HG03025 (cell line): ENCODE data around the gene NUDT5.
A peak's percentile ranks its signal among the peaks of the same experiment; 100 is the strongest.

Experiments
- ATAC-seq: cut with Tn5 transposase; IDR thresholded peaks from one replicate; pipeline ENCODE4 v1.9.1; 2021; ENCODE audit warnings: mild to moderate bottlenecking, moderate library complexity; ENCODE audit not compliant: unreplicated experiment, low FRiP score

The NUDT5 gene

DNA sequence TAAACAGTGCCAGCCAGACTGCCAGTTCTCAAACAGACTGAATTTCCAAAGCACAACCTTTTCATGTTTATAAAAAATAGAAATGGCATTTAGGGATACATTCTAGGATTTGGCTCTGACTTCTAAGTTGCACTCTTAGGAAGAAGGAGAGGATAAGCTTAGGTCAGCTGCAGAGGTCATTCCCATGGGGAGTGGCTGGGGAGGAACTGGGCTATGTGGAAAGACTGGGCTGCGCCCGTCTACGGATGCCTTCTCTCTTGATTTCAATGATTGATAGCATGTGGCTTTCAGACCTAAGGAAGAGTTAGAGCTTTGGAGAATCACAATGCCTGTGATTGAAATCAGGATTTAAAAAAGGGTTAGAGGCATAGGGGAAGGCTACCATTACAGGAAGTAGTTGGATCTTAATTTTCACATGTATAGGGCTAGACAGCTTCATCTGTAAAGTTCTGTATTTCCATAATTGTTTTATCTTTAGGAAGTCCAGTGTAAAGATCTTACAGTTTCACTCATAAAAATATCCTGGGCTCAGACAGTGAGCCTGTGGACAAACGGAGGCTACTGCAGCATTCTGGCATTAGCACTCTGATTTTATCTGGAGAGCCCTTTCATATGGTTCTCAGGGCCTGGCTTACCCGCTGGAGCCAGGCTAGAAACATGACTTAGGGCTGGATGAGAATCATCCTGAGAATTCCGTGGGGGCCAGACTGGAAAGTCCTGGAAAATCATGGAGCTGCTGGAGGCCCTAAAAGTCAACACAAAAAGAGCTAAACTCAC, 29.5 kb downstream of the NUDT5 start:
- ATAC-seq, result no peak

DNA sequence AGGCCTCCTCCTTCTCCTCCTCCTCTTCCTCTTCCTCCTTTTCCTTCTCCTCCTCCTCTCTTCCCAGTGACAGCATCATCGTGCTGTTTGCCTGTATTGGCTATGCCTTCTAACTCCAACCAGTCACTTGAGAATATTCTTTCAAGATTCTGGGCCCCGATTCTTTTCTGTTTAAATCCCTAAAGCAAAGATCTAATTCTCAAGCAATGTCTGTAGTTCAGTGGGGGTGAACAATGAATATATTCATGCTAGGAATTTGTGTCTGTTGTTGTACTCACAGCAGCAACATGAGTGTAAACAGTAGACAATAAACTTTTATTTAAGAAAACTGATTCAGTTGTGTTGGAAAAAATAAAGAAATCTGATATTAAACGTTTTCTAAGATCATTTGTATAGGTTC, 30.7 kb downstream of the NUDT5 start:
- no peak for ATAC-seq

- no peak for ATAC-seq
Measured at GRCh38 chr10:12164085-12164484, 31.6 kb downstream of the NUDT5 start.

DNA sequence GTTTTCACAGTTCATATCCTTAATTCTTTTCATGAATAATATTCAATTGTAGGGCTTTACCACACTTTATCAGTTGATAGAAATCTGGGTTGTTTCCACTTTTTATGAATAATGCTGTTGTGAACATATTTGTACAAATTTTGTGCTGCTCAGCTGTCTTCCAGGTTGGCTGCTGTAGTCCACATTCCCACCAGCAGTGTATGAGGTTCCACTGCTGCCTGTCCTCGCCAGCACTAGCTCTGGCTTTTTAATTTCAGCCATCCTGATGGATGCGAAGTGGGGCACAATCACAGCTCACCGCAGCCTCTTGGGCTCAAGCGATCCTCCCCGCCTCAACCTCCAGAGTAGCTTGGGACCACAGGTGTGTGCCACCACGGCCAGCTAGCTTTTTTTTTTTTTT, 32.8 kb downstream of the NUDT5 start:
- ATAC-seq, result no peak

GRCh38 chr10:12160664-12161063, 35.0 kb downstream of the NUDT5 start:
- no peak for ATAC-seq

GRCh38 chr10:12158111-12158510, 37.6 kb downstream of the NUDT5 start:
- ATAC-seq, result no peak

GRCh38 chr10:12156367-12157123, 39.1 kb downstream of the NUDT5 start:
- no peak for ATAC-seq

- no peak for ATAC-seq
Measured at GRCh38 chr10:12154516-12154915, 41.2 kb downstream of the NUDT5 start.

DNA sequence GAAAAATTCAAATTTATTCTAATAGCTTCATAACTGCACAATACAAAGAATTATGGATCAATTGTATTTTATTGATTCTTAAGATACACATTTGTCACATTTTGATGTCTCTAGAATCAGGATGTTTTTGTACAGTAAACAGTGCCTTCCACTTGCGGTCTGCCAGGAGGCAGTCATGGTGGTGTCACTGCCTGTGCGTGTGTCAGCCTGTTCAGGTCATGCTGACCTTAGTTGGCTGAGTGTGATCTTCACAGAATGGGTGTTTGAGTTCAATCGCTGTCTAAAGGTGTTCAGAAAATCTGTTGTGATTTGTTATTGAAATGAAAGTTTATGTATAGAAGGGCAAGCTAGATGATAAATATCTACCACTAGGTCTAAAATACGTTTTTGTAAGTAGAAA, 45.5 kb downstream of the NUDT5 start:
- ATAC-seq, result no peak

DNA sequence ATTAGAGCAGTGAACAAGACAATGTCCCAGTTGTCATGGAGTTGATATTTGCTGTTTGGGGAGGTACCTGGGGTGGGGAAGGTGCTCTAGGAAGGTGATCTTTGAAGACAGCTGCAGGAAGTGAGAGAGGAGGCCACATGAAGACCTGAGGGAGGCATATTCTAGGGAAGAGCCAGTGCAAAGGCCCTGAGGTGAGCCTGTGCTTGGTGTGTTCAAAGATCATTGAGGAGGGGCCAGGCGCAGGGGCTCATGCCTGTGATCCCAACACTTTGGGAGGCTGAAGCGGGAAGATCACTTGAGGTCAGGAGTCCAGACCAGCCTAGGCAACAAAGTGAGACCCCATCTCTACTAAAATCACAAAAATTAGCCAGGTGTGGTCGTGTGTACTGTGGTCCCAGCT, 51.2 kb downstream of the NUDT5 start:
- no peak for ATAC-seq

DNA sequence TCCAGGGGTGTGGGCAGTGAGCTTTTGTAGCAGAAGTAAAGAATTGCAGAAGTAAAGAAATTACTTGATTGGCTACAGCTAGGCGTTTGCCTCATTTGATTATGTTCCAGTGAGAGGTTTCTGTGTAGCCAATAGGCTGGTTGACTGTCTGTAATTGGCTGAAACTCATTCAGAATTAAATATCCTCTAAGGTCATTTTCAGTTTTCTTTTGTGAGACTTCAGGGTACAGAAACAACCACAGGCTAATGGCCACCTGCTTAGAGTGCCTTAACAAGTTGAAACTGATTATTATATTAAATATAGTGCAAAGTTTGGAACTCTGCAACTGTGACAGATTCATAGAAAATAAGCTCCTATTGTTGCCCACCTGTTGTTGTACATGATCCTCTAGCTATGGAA, 55.7 kb downstream of the NUDT5 start:
- ATAC-seq, result no peak

DNA sequence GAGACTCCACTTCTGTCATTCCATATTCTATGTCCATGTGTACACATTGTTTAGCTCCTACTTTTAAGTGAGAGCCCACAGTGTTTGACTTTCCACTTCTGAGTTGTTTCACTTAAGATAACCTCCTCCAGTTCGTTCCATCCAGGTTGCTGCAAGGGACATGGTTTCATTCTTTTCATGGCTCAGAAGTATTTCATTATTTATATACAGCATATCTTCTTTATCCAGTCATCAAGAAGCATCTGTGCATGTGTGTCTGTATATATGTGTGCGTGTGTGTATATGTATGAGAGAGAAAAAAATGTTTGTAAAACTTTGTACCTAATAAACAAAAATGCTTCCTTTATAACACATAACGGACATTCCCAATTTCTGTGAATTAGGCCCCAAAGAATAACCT, 60.1 kb downstream of the NUDT5 start:
- ATAC-seq, result no peak

GRCh38 chr10:12130237-12130872, 65.3 kb downstream of the NUDT5 start:
- ATAC-seq, result no peak

DNA sequence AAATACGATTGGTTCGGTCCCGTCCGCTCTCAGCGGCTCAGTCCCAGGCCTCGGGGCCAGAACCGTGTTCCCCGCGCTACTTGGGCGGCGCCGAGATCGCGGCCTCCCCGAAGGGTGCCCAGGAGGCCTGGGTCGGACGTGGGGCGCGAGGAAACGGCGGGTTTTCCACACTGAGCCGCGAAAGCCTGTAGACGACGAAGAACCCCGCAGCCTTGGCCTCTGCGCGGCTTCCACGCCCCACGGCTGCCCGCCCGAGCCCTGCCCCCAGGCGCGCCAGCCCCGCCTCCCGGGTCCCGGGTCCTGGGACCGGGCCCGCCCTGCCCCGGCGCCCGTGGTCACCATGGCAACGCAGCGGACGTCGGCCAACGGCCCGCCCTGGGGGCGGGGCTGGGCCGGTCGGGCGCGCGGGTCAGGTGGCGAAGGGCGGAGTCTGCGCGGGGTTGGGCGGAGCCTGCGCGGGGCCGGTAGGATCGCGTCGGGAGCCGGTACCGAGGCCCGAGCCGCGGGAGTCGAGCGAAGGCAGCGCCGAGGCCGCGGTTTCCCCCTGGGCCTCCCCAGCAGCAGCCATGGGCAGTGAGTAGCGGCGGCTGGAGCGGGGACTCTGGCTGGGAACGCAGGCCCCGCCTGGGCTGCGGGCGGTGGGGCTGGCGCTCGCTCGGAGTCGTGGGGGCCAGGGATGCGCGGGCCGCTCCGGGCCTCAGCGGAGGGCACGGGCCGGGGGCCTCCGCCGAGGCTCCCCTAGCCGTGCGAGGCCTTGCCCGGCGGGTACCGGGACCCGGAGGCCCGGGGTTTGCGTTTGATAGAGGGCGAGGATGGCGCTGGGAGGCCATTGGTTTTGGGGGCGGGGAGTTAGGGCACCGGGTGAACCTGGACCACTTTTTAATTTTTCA, 66.2 kb downstream of the NUDT5 start, which contains the start of gene SEC61A2:
TSS of gene SEC61A2 (plus strand) at position 456 of the 890 bp plus-strand sequence. CDS start at position 567, 111 bp downstream.
- peak; percentile 88 for ATAC-seq

DNA sequence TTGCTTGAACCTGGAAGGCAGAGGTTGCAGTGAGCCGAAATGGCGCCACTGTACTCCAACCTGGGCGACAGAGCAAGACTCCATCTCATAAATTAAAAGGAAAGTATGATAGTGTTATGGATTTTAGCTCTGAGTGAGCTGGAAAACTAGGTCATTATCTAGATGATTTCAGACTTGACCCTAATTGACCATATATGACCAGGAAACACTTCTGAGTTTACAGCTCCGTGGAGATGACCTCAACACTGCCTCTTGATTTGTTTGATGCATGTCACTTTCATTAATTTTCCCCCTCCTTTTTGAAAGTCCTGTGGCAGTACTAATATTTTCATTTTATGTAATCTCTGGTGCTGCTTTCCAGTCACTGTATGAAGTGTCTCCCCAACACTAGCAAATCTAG, 74.0 kb downstream of the NUDT5 start:
- no peak for ATAC-seq
